ENCODE data around the gene ANXA6. TPM values are rescaled to one million over a fixed set of nuclear protein-coding genes. Genes with fewer than 3 reads are reported as not detected.
"Not testable (repeated sequence)": the region's sequence is repeated elsewhere in the genome, so short reads cannot be mapped to it uniquely, and the experiment has no call there.

Gene ANXA6
- total RNA-seq, 6 experiments from 2014 or later: 507 to 578 (median 546) TPM

DNA sequence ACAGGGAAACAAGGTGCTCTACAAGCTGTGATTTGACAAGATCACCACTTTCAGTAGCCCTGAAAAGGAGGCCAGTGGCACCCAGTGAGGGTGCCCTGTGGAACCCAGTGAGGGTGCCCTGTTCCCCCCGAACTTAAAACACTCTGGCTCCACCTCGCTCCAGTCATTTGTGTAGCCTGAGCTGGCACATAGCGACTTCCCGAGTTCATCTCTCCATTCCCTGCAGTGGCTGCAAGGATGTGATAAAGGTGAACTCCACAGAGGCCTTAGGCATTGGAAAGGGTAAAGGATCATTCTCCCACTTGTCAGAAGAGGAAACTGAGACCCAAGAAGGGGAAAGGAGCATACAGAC is 21.9 kb upstream of the ANXA6 start:
- H3K27ac Mint-ChIP-seq: no peak overlapping the region
- no peak overlapping the region for H3K4me3 Mint-ChIP-seq
- no peak for DNase-seq
- TF ChIP-seq, protein P1, sequence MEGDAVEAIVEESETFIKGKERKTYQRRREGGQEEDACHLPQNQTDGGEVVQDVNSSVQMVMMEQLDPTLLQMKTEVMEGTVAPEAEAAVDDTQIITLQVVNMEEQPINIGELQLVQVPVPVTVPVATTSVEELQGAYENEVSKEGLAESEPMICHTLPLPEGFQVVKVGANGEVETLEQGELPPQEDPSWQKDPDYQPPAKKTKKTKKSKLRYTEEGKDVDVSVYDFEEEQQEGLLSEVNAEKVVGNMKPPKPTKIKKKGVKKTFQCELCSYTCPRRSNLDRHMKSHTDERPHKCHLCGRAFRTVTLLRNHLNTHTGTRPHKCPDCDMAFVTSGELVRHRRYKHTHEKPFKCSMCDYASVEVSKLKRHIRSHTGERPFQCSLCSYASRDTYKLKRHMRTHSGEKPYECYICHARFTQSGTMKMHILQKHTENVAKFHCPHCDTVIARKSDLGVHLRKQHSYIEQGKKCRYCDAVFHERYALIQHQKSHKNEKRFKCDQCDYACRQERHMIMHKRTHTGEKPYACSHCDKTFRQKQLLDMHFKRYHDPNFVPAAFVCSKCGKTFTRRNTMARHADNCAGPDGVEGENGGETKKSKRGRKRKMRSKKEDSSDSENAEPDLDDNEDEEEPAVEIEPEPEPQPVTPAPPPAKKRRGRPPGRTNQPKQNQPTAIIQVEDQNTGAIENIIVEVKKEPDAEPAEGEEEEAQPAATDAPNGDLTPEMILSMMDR (IDR thresholded peaks at IDR 0.05): no peak
- no peaks in the 10 kb centered on the region for H3K9me3 Mint-ChIP-seq
- no peaks in the 10 kb centered on the region for H3K36me3 Mint-ChIP-seq (ENCODE audit: low read depth)
- peaks cover 12% of the 10 kb centered on the region for H3K4me1 Mint-ChIP-seq (ENCODE audit: low read depth)
- peaks cover 23% of the 10 kb centered on the region for H3K27me3 Mint-ChIP-seq (ENCODE audit: insufficient read depth)

GRCh38 chr5:151178777-151179488 is 21.4 kb upstream of the ANXA6 start:
- peaks cover 23% of the 10 kb centered on the region for H3K27me3 Mint-ChIP-seq (ENCODE audit: insufficient read depth)

GRCh38 chr5:151178372-151178771 is 20.8 kb upstream of the ANXA6 start:
- no peak for DNase-seq
- Mint-ChIP-seq H3K27ac (no peak overlapping the region), H3K9me3 (no peaks in the 10 kb centered on the region), H3K36me3 (ENCODE audit: low read depth) (no peaks in the 10 kb centered on the region), H3K4me1 (ENCODE audit: low read depth) (peaks cover under 1% of the 10 kb centered on the region), H3K27me3 (ENCODE audit: insufficient read depth) (peaks cover 26% of the 10 kb centered on the region), H3K4me3 (no peak overlapping the region)
- TF ChIP-seq, protein P1 (IDR thresholded peaks at IDR 0.05): no peak

More at GRCh38 chr5:151178777-151179488, 21.4 kb upstream of the ANXA6 start:
- no peaks in the 10 kb centered on the region for H3K9me3 Mint-ChIP-seq
- no peak overlapping the region for H3K27ac Mint-ChIP-seq
- H3K36me3 Mint-ChIP-seq (ENCODE audit: low read depth): no peaks in the 10 kb centered on the region
- H3K4me1 Mint-ChIP-seq (ENCODE audit: low read depth): peaks cover 6% of the 10 kb centered on the region
- H3K4me3 Mint-ChIP-seq: no peak overlapping the region
- TF ChIP-seq, protein P1 (IDR thresholded peaks at IDR 0.05): no peak
- DNase-seq: no peak

DNA sequence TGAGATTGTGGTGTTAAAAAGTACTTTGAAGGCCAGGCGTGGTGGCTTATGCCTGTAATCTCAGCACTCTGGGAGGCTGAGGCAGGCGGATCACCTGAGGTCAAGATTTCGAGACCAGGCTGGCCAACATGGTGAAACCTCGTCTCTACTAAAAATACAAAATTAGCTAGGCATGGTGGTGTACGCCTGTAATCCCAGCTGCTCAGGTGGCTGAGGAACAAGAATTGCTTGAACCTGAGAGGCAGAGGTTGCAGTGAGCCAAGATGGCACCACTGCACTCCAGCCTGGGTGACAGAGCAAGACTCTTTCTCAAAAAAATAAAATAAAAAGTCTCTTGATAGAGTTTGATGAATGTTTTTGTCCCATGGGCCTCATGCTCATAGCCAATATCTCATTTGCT is 18.7 kb upstream of the ANXA6 start:
- not testable (repeated sequence) for H3K36me3 Mint-ChIP-seq (ENCODE audit: low read depth); DNase-seq; H3K9me3 Mint-ChIP-seq; H3K4me3 Mint-ChIP-seq; H3K27ac Mint-ChIP-seq; H3K4me1 Mint-ChIP-seq (ENCODE audit: low read depth)
- H3K27me3 Mint-ChIP-seq (ENCODE audit: insufficient read depth): peaks cover 32% of the 10 kb centered on the region

DNA sequence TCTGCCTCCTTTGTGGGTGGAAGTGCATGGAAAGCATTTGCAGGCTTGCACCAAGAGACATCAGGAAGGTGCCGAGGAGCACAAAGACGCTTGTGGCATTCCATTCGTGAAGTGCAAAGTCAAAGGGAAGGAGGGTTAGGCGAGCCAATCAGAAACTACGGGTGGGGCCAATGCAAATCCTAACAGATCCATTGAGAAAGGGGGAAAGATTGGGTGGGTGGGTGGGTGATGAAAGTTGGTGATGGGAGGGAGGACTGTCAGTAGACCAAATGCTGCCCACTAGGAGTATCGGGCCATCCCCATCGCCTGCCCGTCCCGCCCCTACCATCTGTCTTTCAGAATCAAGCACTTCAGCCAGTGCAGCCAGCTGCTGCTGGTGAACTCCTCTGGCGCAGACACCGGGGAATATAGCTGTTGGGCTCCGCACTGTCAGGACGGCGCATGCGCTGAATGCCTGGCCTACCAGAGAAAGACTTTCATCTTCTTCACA is 17.1 kb upstream of the ANXA6 start:
- TF ChIP-seq, protein P1 (IDR thresholded peaks at IDR 0.05): no peak
- no peak for DNase-seq

More for the DNA sequence above, 17.1 kb upstream of the ANXA6 start:
- no peaks in the 10 kb centered on the region for H3K9me3 Mint-ChIP-seq
- H3K36me3 Mint-ChIP-seq (ENCODE audit: low read depth): no peaks in the 10 kb centered on the region
- H3K27ac Mint-ChIP-seq: no peak overlapping the region
- peaks cover 33% of the 10 kb centered on the region for H3K27me3 Mint-ChIP-seq (ENCODE audit: insufficient read depth)
- no peaks in the 10 kb centered on the region for H3K4me1 Mint-ChIP-seq (ENCODE audit: low read depth)
- H3K4me3 Mint-ChIP-seq: no peak overlapping the region; the same call in 1 of the 2 replicates
